ENCODE data around the gene TSPAN9. TPM values are rescaled to one million over a fixed set of nuclear protein-coding genes. Genes with fewer than 3 reads are reported as not detected.

The TSPAN9 gene
- total and polyA plus RNA-seq, 2 experiments from 2014 or later, result 6.0 to 31.5 TPM

DNA sequence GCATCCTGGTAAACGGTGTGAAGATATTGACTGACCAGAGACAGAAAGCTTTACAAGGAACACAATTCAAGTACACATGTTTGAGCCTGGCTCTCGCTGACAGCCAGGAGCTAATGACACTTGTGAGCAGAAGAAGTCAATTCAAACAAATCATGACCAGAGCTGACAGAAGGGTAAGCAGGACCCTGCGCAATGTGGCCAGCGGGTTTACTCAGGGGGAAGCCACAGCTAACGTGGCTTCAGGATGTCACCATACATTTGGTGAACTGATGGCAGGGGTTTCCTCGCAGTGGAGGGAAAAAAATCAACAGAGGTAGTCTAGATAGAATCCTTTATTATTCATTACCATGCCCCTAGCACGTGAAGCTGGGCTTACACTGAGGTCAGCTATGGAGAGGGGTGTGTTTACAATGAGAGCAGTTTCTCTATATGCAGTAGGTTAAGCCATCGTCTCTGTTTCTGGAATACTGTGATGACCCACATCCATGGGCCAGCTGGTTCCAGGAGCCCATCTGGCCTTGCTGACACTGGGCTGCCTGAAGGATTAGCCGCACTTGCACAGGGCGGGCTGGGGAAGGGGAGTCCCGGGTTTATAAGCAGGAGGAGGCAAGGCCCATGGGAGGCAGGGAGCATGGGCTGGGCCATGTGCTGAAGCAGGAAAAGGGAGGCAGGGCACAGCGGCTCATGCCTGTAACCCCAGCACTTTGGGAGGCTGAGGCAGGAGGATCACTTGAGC is 215.7 kb downstream of the TSPAN9 start:
- Histone ChIP-seq H3F3A (replicated peaks; ENCODE audit: low read depth) (no peaks in the 10 kb centered on the region), H3K36me3 (ENCODE audit: insufficient read depth) (no peaks in the 10 kb centered on the region), H4K20me1 (replicated peaks; ENCODE audit: insufficient read depth) (no peaks in the 10 kb centered on the region), H3K4me1 (ENCODE audit: insufficient read depth) (no peaks in the 10 kb centered on the region), H3K27ac (ENCODE audit: low read depth) (no peak overlapping the region), H3K27me3 (ENCODE audit: insufficient read depth) (no peaks in the 10 kb centered on the region), H3K4me2 (no peak overlapping the region), H3K79me2 (replicated peaks; ENCODE audit: insufficient read depth) (no peaks in the 10 kb centered on the region), H3K4me3 (no peak overlapping the region), H2AFZ (no peak overlapping the region), H3K9me2 (ENCODE audit: insufficient read depth) (no peaks in the 10 kb centered on the region)
- no peak for ATAC-seq
- H3K27me3 Mint-ChIP-seq (ENCODE audit: insufficient read depth, low read depth, poor library complexity), result peaks cover 15% of the 10 kb centered on the region
- DNase-seq (ENCODE audit: low spot score), result no peak
- no peaks in the 10 kb centered on the region for H3K9me3 Mint-ChIP-seq
- H3K27ac Mint-ChIP-seq, result no peak overlapping the region
- H3K36me3 Mint-ChIP-seq (ENCODE audit: low read depth), result no peaks in the 10 kb centered on the region
- H3K4me1 Mint-ChIP-seq, result no peaks in the 10 kb centered on the region
- no peak for TF ChIP-seq STAT1 (IDR thresholded peaks at IDR 0.05; ENCODE audit: unreplicated experiment)
- H3K4me3 Mint-ChIP-seq, result no peak overlapping the region

DNA sequence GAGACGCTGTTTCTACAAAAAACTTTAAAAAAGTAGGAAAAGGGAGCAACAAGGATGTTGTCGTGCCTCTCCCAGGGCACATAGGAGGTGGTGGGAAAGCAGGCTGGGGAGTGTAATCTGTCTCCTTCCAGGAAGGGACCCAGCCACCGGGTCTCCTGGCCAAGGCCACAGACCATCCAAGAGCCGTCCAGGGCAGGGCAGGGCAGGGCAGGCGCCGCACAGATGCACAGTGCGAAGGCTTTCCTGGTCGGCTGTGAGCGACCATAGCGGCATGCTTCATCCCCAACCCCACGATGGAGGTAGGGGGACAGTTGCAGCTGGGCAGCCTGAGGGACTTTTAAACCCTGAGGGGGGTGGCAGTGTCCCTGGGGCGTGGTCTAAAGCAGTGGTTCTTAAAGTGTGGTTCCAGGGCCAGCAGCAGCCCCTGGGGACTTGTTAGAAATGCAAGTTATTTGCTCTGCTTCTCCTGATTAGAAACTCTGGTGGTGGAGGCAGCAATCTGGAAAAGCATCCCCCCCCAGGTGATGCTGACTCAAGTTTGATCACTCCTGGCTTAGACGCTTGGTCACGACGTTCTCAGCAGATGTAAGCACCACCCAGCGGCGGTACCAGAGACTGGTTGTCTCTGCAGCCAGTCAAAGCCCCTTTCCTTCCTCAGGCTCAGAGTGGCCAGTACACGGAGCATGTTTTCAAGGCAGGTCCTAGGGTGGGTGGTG is 216.4 kb downstream of the TSPAN9 start:
- no peaks in the 10 kb centered on the region for H3K36me3 Mint-ChIP-seq (ENCODE audit: low read depth)
- Histone ChIP-seq H3K4me1 (ENCODE audit: insufficient read depth) (no peaks in the 10 kb centered on the region), H3F3A (replicated peaks; ENCODE audit: low read depth) (no peaks in the 10 kb centered on the region), H3K9me2 (ENCODE audit: insufficient read depth) (no peaks in the 10 kb centered on the region), H3K27me3 (ENCODE audit: insufficient read depth) (no peaks in the 10 kb centered on the region), H4K20me1 (replicated peaks; ENCODE audit: insufficient read depth) (no peaks in the 10 kb centered on the region), H3K27ac (ENCODE audit: low read depth) (no peak overlapping the region), H3K79me2 (replicated peaks; ENCODE audit: insufficient read depth) (no peaks in the 10 kb centered on the region), H2AFZ (no peak overlapping the region), H3K4me3 (no peak overlapping the region), H3K4me2 (no peak overlapping the region), H3K36me3 (ENCODE audit: insufficient read depth) (no peaks in the 10 kb centered on the region)
- peaks cover 14% of the 10 kb centered on the region for H3K27me3 Mint-ChIP-seq (ENCODE audit: insufficient read depth, low read depth, poor library complexity)
- H3K4me3 Mint-ChIP-seq, result no peak overlapping the region
- TF ChIP-seq EZH2 (IDR thresholded peaks at IDR 0.05; ENCODE audit: low read depth, unreplicated experiment), result no peak
- TF ChIP-seq, protein P1, sequence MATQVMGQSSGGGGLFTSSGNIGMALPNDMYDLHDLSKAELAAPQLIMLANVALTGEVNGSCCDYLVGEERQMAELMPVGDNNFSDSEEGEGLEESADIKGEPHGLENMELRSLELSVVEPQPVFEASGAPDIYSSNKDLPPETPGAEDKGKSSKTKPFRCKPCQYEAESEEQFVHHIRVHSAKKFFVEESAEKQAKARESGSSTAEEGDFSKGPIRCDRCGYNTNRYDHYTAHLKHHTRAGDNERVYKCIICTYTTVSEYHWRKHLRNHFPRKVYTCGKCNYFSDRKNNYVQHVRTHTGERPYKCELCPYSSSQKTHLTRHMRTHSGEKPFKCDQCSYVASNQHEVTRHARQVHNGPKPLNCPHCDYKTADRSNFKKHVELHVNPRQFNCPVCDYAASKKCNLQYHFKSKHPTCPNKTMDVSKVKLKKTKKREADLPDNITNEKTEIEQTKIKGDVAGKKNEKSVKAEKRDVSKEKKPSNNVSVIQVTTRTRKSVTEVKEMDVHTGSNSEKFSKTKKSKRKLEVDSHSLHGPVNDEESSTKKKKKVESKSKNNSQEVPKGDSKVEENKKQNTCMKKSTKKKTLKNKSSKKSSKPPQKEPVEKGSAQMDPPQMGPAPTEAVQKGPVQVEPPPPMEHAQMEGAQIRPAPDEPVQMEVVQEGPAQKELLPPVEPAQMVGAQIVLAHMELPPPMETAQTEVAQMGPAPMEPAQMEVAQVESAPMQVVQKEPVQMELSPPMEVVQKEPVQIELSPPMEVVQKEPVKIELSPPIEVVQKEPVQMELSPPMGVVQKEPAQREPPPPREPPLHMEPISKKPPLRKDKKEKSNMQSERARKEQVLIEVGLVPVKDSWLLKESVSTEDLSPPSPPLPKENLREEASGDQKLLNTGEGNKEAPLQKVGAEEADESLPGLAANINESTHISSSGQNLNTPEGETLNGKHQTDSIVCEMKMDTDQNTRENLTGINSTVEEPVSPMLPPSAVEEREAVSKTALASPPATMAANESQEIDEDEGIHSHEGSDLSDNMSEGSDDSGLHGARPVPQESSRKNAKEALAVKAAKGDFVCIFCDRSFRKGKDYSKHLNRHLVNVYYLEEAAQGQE (IDR thresholded peaks at IDR 0.05; ENCODE audit: unreplicated experiment), result no peak
- no peak for TF ChIP-seq STAT1 (IDR thresholded peaks at IDR 0.05; ENCODE audit: unreplicated experiment)
- no peak for TF ChIP-seq ZNF114 (CRISPR knock-in tag; IDR thresholded peaks at IDR 0.05)
- TF ChIP-seq EZH2phosphoT487 (IDR thresholded peaks at IDR 0.05; ENCODE audit: unreplicated experiment), result no peak
- no peak for DNase-seq (ENCODE audit: low spot score)
- ATAC-seq, result no peak
- H3K9me3 Mint-ChIP-seq, result no peaks in the 10 kb centered on the region
- H3K4me1 Mint-ChIP-seq, result no peaks in the 10 kb centered on the region
- H3K27ac Mint-ChIP-seq, result no peak overlapping the region
